ENCODE measurements around the gene KCNK1. TPM values are rescaled to one million over a fixed set of nuclear protein-coding genes. Genes with fewer than 3 reads are reported as not detected.
"Not testable (repeated sequence)": the region's sequence is repeated elsewhere in the genome, so short reads cannot be mapped to it uniquely, and the experiment has no call there.

Gene KCNK1
- total RNA-seq, 2 donors from 2014 or later = 31.2 to 48.0 TPM

- Histone ChIP-seq H3K9me3 (no peaks in the 10 kb centered on the region), H3K4me3 (no peak overlapping the region), H3K27me3 (no peaks in the 10 kb centered on the region), H3K27ac (no peak overlapping the region), H3K36me3 (no peaks in the 10 kb centered on the region), H3K4me1 (no peaks in the 10 kb centered on the region), H3K9ac (ENCODE audit: low read depth in 2 of 2, low read length in 2 of 2) (no peak overlapping the region)
- TF ChIP-seq CTCF (IDR thresholded peaks at IDR 0.05) = no peak
- intact Hi-C loops (cut with DNase I) = no loop called here
- DNase-seq = no peak
Observed at GRCh38 chr1:233679030-233679429, 65.1 kb downstream of the KCNK1 start.

GRCh38 chr1:233679591-233680373, 65.9 kb downstream of the KCNK1 start:
- Histone ChIP-seq H3K27ac (no peak overlapping the region), H3K9ac (ENCODE audit: low read depth in 2 of 2, low read length in 2 of 2) (no peak overlapping the region), H3K36me3 (no peaks in the 10 kb centered on the region), H3K4me3 (no peak overlapping the region), H3K27me3 (no peaks in the 10 kb centered on the region), H3K9me3 (no peaks in the 10 kb centered on the region), H3K4me1 (no peaks in the 10 kb centered on the region)
- no peak for TF ChIP-seq CTCF (IDR thresholded peaks at IDR 0.05)
- DNase-seq = no peak
- intact Hi-C loops (cut with DNase I) = no loop called here

- H3K4me3 ChIP-seq = no peak overlapping the region
- no peak for DNase-seq
- intact Hi-C loops (cut with DNase I) = no loop called here
- no peaks in the 10 kb centered on the region for H3K36me3 ChIP-seq
- H3K4me1 ChIP-seq = no peaks in the 10 kb centered on the region
- no peaks in the 10 kb centered on the region for H3K27me3 ChIP-seq
- H3K9ac ChIP-seq (ENCODE audit: low read depth in 2 of 2, low read length in 2 of 2) = no peak overlapping the region
- no peaks in the 10 kb centered on the region for H3K9me3 ChIP-seq
- H3K27ac ChIP-seq = no peak overlapping the region
- TF ChIP-seq CTCF (IDR thresholded peaks at IDR 0.05) = no peak
Observed at GRCh38 chr1:233681285-233681684, 67.4 kb downstream of the KCNK1 start.

- H3K9me3 ChIP-seq; intact Hi-C loops (cut with DNase I): not testable (repeated sequence)
Observed at GRCh38 chr1:233686653-233687052, 72.7 kb downstream of the KCNK1 start.

GRCh38 chr1:233689017-233689747, 75.3 kb downstream of the KCNK1 start:
- intact Hi-C loops (cut with DNase I) = no loop called here
- H3K27ac ChIP-seq = no peak overlapping the region

More at GRCh38 chr1:233686653-233687052, 72.7 kb downstream of the KCNK1 start:
- H3K4me1 ChIP-seq; H3K9ac ChIP-seq (ENCODE audit: low read depth in 2 of 2, low read length in 2 of 2); H3K4me3 ChIP-seq; H3K36me3 ChIP-seq; H3K27me3 ChIP-seq; H3K27ac ChIP-seq; DNase-seq: not testable (repeated sequence)

More at GRCh38 chr1:233689017-233689747, 75.3 kb downstream of the KCNK1 start:
- Histone ChIP-seq H3K4me3 (no peak overlapping the region), H3K9me3 (no peaks in the 10 kb centered on the region), H3K4me1 (no peaks in the 10 kb centered on the region), H3K27me3 (no peaks in the 10 kb centered on the region), H3K9ac (ENCODE audit: low read depth in 2 of 2, low read length in 2 of 2) (no peak overlapping the region), H3K36me3 (no peaks in the 10 kb centered on the region)
- no peak for TF ChIP-seq CTCF (IDR thresholded peaks at IDR 0.05)
- DNase-seq = no peak
